GM19452 (cell line): ENCODE results near the gene DCST2.

Experiments used
- ATAC-seq: cut with Tn5 transposase; IDR thresholded peaks from one replicate; pipeline ENCODE4 v1.9.1; 2021; ENCODE audit not compliant: unreplicated experiment

DCST2 gene

DNA sequence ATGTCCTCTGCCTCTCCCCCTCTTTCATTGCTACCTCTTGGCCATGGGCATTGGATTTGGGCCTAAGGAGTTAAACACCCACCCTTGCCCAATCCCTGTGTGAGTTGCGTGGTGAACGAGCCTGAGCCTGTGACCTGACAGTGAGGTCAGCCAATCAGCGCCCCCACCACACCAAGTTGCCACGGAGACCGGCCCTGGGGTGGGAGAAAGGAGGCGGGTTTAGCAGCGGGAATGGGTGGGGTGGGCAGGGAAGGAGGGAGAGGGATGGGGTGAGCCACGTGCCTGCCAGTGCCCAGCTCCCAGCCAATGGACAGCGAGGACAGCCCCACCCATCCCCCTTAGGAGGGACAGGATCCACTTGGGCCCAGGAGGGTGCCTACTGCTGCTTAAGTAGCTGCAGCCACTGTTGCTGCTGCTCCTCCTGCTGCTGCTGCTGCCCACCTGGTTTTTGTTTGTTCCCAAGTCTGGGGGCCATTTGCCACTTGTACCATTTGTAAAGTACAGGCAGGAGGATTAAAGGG lies 21.5 kb downstream of the DCST2 start:
- no peak for ATAC-seq

DNA sequence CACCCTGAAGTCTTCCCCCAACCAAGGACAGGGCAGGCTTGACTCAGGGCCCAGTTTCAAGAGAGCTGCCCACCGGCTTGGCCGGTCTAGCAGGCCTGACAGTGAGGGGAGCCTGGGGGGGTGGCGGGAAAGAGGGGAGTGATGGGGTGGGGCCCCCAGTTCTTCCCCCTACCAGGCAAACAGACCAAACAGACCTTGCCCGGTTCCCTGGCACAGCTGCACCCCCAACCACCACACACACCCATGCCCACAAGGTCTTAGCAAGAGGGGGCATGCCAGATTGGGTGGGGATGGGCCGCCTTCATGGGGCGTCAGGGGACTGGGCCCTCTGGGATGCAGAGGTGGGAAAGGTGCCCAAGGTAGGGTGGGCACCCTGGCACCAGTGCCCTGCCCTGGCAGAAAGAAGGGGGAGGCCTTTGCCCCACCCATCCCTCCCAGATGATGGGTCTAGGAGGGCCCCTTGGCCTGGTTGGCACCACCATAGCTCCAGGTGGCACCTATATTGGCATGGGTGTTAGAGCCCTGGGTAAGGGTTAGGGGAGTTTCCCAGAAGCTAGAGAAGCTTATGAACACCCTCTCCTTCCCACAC lies 22.1 kb downstream of the DCST2 start:
- ATAC-seq: no peak

DNA sequence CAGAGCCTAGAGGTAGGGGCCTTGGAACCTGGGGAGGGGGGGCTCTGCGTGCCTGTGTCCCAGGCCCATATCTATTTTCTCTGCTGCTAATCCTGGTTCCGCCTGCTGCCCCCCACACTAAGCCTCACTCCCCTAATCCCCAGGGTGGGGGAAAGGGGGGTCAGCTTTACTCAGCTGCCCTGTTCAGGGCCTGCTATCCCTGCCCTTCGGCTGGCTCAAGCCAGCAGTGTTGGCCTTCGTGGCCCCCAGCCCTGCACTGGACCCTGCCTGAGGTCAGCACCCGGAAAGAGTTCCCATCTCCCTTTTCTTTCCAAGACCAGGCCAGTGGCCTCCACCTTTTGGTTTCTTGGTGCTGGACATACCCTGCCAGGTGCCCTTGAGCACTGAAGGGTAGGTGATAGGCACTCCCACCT lies 22.6 kb downstream of the DCST2 start:
- no peak for ATAC-seq

DNA sequence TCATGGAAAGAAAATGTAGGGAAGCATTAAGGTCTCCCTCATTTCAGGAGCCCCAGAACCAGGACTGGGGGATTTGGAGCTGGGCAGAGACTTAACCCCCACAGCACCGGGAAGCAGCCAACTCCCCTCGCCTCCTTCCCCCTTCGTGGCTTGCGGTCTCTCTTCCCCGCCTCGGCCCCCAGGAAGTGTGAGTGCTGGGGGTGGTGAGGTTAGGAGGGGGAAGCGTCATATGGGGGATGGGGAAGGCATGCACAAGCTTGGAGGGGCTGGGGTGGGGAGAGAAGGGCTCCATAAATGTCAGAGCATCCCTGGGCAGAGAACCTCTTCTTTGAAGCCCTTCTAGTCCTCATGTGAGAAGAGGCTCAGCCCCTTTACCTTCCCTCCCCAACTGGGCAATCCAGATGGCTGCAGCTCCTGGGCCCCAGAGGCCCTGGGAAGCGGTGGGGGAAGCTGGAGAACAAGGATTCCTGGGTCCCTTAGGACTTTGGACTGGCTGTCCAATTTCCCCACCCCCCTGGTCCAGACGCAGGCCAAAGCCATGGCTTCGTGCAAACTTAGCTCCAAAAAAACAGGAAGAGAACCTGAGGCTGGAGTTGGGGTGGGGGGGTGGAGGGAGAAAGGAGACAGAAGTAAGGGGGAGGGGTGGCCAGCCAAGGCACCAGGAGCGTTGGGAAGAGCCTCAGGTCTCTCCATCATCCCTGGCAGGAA lies 23.2 kb downstream of the DCST2 start:
- ATAC-seq: no peak

DNA sequence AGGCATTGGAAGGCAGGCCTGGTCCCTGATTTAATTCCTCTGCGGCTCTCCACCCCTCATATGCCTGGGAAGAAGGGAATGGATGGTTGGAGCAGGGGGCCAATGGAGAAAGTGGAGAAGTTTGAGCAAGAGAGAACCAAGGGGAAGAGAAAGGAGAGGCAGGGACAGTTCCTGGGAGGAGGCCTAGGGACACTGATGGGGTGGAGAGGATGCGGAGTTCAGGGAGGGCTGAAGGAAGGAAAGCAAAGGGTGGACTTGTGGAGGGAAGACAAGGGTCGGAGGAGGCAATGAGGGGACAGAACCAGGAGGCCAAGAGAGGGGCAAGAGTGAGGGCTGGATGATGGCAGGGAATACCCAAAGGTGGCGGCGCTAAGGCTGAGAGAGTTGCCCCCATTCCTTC lies 23.8 kb downstream of the DCST2 start:
- no peak for ATAC-seq

DNA sequence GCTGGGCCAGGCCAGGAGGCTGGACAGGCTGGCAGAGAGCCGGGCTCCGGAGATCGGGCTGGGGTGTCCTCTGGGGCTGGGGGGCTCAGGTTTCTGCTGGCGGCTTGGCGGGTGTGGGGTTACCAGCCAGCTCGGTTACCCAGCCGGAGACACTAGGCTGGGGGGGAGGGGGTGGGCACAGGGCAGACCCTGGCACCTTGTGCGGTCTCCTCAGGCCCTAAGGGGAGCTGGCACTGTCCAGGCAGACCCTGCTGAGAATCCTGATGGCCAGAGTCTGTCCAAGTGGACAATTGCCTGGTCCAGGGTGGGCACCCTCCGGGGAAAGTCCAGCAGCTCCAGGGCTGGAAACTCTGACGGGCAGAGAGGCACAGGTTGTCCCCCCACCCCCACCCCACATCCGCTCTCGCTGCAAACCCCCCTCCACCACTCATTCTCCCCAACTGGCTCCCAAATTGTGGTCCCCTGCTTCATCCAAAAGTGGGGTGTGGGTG lies 24.3 kb downstream of the DCST2 start:
- no peak for ATAC-seq

DNA sequence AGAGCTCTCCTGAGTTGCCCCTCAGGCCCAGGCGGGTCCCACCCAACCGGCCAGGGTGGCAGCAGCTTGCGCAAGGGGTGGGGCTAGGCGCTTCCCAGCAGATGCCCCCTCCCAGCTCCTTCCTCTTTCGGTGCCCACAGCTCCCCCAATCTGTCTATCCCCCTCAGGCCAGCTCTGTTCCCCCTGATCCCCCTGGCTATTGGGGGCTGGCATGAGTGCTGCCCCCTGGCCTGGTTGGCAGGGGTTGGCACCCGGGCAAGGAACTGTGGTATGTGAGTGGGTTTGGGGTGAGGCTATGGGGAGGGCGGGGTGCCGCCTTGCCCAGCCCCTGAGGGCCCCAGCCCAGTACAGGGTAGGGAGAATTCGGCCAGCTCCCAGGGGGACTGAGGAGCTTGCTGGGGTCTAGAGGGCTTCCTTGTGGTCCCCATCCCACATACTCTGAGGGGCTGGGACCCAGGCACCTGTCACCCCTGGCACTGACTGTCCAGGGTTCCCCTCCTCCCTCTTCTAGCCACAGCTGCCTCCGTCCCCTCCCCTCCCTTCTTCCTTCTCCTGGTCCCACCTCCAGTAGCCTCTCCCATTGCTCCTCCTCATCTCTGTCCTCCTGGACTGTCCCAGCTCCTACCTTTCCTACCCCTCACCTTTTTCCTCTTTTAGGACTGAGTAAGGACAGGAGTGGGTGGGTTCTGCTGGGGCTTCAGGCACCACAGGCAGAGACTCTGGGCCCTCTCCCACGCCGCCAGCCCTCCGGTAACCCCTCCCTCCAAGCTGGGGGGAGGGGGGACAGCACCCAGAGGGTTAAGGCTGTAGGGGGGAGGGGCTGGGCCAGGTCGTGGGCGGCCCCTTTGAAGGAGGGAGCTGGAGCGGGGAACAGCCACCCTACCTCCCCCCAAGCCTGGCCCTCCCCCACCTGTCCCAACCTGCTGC lies 25.3 kb downstream of the DCST2 start:
- ATAC-seq: no peak

DNA sequence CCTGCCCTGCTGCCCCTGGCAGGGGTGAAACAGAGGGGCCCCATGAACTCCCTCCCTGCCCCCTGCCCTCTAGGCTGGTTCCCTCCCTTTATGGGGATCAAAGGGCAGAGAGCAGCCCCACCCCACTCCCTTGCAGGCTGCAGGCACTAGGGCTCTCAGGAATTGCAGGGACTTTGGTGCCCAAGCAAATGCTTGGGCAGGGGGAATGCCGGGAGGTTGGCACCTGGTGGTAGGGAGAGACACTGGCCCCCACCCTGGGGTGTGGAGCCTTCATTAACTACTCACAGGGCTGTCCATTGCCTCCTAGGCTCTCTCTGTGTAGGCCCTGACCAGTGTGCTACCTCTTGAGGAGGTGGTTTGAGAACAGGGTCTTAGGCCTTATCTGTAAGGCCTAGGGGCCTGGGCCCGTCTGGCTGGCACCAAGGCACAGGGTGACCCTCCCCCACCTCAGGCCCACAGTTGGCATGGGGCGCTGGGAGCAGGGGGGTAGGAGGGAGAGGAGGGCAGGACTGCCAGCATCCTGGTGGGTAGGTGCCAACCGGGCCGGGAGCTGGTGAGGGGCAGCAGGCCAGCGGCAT lies 26.2 kb downstream of the DCST2 start:
- ATAC-seq: no peak

DNA sequence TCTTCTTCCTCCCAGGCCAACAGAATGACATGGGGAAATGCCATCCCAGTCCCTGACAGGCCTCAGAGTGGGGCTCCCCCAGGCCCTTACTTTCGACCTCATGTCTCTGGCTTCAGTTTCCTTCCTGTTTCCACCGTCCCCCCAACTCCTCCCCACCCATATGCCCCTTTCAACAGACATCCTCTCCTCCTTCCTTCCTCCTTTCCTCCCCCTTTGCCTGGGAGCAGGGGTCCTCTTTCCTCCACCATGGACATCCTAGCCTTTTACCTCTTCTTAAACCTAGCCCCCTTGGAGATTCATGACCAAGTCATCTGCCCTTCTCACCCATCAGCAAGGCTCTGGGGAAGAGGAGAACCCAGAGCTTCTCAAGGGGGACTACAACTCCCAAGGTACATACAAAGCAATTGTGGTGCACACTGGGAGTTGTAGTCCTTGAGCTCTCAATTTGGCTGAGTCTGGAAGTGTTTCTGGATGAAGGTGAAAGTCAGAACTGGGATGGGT lies 26.9 kb downstream of the DCST2 start:
- ATAC-seq: no peak

DNA sequence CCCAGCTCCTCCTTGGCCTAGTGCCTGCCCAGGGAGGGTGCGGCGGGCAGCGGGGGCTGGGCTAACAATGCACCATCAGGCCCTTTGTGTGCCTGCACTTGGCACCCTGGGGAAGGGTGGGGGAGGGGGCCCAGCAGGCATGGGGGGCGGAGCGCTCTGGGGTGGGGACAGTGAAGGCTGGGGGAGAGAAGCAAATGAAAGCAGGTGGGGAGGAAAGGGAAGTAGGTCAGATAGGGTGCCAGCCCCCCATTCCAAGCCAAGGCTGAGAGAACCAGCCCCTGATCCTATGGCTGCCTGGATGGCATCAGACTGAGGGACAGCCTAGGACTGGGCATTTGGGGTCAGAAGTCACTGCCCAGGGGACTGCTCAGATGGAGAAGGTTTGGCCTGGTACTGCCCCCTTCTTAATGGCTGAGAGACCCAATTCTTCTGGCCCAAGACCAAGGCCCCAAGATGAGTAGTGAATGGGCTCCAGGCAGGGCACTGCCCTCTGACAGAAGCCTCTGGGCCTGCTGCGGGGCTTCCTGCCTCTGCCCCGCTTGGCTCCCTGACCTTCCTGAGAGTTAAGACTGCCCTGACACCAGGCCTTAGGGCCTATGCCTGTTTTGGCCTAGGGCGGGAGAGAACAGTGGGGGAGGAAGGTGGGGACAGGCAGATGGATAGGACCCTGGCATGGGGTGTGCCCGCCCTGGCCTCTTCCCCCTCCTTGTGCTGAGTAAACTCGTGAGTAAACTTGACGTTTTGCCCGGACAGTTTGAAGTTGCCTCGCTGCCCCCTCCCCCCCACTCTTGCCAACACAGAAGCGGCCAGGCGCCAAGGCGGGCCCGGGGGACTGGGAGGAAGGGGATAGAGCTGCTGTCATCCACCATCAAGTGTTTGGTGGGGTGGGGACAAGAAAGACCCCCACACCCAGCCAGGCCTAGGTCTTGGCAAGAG lies 28.2 kb downstream of the DCST2 start:
- ATAC-seq: no peak

DNA sequence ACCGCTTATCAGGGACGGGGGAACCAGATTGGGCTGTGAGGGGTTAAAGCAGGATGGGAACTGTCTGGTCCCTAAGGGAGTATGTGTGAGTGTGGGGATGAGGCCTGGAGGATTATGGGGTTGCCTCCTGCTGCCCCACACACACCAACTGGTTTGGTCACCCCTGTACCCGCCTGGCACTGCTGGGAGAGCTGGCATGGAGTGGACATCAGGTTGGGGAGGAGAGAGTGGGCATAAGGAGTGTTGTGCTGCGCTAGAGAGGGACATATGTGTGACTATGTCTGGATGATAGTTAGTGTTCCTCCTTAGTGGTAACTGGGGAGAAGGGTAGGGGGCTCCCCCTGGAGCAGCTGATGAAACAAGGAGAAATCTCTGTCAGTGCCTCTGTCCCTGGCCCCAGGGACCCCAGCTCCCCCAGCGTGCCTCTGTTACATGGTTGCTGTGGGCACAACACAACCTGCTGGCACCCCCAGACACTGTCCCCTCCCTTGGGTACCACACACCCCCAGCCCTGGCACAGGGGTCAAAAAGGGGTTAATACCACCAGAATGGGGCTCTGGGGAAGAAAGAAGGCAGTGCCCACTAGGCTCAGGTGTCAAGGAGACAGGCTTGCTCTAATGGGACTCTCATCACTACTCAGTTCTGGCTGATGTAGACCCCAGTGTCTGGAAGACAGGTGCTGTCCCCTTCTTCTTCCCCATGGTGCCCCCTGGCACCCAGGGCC lies 29.1 kb downstream of the DCST2 start:
- ATAC-seq: no peak

DNA sequence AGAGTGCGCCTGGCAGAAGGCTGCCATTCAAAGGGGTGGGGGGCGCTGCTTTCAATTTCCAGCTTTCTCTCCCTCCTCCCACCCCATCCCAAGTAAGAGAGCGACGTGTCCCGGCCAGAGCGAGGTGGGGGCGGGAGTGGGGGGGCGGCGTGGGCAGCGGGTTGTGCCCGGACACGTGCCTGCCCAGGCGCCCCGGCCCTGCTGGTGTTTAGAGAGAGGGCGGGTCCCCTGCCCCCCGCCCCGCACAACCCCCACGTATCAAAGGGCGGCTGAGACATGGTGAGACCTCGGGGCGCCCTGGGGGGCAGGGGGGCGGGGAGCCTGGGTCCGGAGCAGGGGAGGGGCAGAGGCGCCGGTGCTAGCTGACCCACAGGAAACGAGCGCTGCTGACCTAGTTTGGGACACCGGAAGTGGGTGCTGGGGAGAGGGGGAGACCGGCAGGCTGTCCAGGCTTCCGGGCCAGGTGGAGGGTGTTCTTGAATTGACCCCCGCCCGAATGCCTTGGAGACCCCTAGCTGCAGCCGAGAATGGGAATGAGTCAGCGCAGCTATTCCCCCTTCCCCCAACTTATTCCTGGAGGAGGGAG lies 29.7 kb downstream of the DCST2 start:
- ATAC-seq: no peak

DNA sequence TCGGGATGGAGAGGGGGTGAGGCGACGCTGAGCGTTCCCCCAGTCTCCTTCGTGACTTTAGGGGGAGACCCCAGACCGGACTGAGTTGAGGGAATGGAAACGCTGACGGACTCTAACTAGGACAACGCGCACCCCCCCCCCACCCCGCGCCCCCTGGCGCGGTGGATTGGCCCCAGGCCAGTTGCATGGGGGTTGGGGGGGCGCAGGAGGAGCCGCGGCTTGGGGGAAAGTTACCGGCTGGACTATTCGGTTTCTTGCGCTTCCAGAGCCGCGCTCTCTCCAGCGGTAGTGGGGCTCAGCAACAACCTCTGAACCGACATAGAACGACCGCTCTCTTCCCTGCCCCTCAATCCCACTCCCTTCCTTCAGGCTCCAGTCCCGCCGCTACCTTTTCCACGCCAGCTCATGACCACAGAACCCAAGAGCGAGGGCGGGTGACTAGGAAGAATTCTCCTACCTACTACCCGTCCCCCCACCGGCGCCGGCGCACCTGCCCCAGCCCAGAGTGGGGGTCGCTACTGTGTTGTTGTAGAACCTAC lies 30.3 kb downstream of the DCST2 start:
- ATAC-seq: no peak

DNA sequence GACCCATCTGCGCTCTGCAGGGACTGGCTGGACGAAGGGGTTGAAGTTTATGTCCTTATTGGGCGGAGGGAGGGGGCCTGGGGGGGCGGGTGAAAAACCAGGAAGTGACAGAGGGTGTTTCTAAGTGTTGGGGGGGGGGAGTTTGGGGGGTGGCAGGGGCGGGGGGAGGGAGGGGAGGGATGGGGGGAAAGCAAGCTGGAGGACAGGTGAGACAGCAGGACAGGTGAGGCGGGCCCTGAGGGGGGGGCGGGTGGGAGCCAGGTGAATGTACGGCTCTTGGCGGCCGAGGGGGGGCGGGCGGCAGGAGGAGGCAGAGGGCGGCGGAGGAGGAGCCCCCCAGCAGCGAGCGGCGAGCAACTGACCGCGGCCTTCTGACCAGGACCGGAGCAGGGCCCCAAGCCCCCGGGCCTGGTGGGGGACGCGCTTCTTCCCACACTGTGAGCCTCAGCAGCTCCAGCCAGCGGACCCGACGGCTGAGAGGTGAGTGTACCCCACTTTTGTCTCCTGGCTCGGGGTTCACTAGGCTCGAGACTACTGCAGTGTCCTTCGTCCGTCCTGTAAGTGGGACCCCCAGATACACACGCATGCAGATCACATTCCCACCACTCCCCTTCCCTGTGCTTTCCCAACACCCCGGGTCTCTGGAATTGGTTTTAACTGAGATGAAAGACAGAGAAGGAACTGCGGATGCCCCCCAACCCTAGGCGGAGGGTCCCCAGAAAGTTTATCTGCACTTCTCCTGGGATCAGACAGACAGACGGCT lies 30.9 kb downstream of the DCST2 start, which contains the start of gene ZBTB7B:
Gene ZBTB7B (plus strand): TSS at position 339 of the 763 bp plus-strand sequence. CDS start 11,859 bp downstream, outside the sequence.
- no peak for ATAC-seq

DNA sequence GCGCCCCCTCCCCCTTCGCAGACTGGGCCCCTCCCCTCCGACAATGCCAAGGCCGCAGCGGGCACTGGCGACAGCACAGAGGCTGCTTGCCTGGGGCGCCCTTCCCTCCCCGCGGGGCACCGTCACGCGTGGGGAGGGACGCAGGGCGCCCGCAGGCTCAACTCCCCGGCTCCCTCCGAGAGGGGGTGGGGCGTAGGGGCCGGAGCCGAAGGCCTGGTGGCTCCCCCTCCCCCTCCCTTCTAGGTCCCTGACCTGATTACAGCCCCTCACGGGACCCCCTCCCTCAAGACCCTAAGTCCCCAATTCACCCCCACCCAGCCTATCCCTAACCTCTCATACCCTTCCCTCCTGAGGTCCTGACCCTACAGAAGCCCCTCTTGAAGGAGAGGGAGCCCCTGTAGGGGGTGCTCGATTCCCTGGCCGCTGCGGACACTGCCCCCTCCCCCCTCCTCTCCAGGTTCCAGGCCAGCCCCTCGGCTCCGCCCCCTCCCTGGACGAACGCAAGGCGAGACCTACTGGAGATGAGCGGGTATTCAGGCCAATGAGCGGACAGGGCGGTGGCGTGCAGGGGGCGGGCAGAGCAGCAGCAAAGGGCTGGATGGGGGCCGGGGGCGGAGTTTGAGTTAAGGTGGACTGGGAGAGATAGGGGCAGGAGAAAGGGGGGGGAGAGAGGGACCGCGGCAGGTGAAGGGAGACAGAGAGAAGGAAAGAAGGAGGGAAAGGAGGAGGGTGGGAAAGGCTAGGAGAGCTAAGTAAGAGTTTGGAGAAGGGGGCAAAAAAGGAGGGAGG lies 31.7 kb downstream of the DCST2 start:
- peak; percentile 52 for ATAC-seq

DNA sequence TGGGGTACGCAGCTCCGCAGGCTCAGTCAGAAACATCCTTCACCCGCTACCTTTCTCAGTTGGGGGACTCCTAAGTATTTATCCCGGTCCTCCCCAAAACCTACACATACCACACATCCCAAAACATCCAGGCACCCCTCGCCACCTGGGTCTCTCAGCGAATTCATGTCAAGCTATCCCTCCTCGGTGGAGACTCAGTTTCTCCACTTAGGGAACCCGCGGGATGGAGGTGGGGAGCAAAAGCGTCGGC lies 32.2 kb downstream of the DCST2 start:
- ATAC-seq: no peak

DNA sequence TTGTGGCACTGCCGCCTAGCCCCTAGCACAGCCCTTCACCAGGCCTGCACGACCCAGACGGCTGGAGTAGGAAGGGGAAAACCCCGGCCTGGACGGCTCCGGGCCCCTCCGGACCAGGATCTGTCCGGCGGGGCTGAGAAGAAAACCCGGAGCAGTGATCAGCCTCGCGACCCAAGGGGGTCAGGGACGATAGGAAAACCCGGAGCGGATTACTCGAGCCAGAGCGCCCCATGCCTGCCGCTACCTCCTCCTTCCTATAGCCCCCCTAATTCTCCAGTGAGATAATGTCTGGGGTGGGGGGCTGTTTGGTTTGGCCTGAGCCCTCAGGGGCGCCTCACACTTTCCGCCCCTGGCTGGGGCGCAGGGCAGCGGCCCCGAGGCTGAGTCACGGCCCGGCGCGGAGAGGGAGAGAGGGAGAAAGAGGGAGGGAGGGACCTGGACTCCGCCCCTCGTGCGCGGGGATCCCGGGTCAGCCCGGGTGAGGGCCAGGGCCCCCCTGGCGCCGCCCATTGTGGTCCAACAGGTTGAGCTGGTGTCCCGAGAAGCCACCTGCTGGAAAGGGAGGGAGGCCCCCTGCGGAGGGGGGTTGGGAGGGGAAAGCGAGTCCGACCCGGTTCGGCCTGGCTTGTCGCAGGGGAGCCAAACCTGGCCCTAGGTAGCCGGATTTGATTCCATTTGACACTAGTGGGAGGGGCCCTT lies 32.7 kb downstream of the DCST2 start:
- peak; percentile 47 for ATAC-seq
